Suprapubic skin (tissue), 3 donors: ENCODE data around the gene LYPD1.

Experiments
- CTCF ChIP-seq, 2 donors: fragments of 200-600 bp in 1 of 2; fragments of 450-650 bp in 1 of 2; sonication (generic) in 1 of 2; IDR thresholded peaks; one replicate each; pipeline ENCODE4 v1.5.1; 2016 to 2019; ENCODE audit warnings: antibody characterized with exemption in 2 of 2, mild to moderate bottlenecking in 1 of 2, moderate library complexity in 1 of 2
- POLR2AphosphoS5 ChIP-seq, 3 donors: sonication (generic); formaldehyde crosslinking; IDR thresholded peaks; one replicate each; pipeline ENCODE4 v1.6.1; 2017; ENCODE audit warnings: antibody characterized with exemption in 3 of 3

- TF ChIP-seq CTCF (IDR thresholded peaks at IDR 0.05), result no peak
- TF ChIP-seq POLR2AphosphoS5 (IDR thresholded peaks at IDR 0.05), result no peak
Measured at GRCh38 chr2:132701810-132702209, 31.8 kb upstream of the LYPD1 start.
